ENCODE data around the gene WDR48. TPM values are rescaled to one million over a fixed set of nuclear protein-coding genes. Genes with fewer than 3 reads are reported as not detected.

The WDR48 gene
- polyA plus RNA-seq, 1 donor from 2014 or later: 111 TPM

DNA sequence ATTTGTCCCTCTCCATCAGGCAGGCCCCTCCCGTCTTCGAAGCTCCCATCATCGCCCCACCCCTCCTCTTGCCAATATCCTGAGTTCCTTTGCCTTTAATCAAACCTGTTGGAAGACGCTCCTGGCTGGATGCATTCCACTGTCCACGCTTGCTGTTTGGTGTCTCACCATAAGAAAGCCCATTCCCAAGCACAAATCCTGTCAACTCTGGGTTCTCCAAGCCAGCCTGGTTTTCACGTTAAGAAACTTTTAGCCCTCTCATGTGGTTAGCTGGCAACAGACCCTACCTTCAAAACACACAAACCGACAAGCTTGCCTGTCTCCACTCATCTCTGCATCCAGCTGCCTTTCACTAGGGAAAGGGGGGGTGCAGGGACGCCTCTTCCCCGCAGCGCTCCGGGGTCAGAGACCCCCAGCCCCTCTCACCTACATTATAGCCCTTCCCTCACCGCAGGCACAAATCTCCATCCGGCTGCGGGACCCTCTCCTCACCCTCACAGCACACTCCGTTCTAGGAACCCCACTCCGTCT lies 54.5 kb downstream of the WDR48 start:
- Histone ChIP-seq H3K9me3 (ENCODE audit: low read length) (no peaks in the 10 kb centered on the region), H3K4me3 (ENCODE audit: low read length) (peak overlapping the region; percentile 99), H4K20me1 (ENCODE audit: insufficient read depth) (no peaks in the 10 kb centered on the region), H3K27ac (ENCODE audit: low read length) (peak overlapping the region; percentile 69), H3F3A (ENCODE audit: insufficient read depth, low read length, poor library complexity, severe bottlenecking) (peaks cover 4% of the 10 kb centered on the region), H3K4me2 (ENCODE audit: low read length) (peak overlapping the region; percentile 82), H3K9ac (ENCODE audit: low read length) (peak overlapping the region; percentile 83), H2AFZ (ENCODE audit: low read depth, low read length) (peak overlapping the region; percentile 94), H3K36me3 (ENCODE audit: insufficient read depth, low read length) (no peaks in the 10 kb centered on the region), H3K79me2 (replicated peaks; ENCODE audit: insufficient read depth, low read length) (peaks cover 21% of the 10 kb centered on the region), H3K9me2 (ENCODE audit: insufficient read depth, low read length) (no peaks in the 10 kb centered on the region), H3K27me3 (ENCODE audit: insufficient read depth, low read depth, low read length) (no peaks in the 10 kb centered on the region)
- TF ChIP-seq EP300 (conservative IDR thresholded peaks at IDR 0.05; ENCODE audit: poor library complexity, severe bottlenecking) (no peak), POLR2AphosphoS5 (IDR thresholded peaks at IDR 0.05) (no peak), SMC3 (conservative IDR thresholded peaks at IDR 0.05; ENCODE audit: poor library complexity) (no peak), RAD21 (conservative IDR thresholded peaks at IDR 0.05) (no peak), MXI1 (conservative IDR thresholded peaks at IDR 0.05; ENCODE audit: poor library complexity, severe bottlenecking) (no peak), EZH2 (IDR thresholded peaks at IDR 0.05; ENCODE audit: borderline replicate concordance, insufficient read depth, low read length, poor library complexity, severe bottlenecking) (no peak), TAF1 (IDR thresholded peaks at IDR 0.05; ENCODE audit: low read depth) (no peak)
- TF ChIP-seq, protein P1, sequence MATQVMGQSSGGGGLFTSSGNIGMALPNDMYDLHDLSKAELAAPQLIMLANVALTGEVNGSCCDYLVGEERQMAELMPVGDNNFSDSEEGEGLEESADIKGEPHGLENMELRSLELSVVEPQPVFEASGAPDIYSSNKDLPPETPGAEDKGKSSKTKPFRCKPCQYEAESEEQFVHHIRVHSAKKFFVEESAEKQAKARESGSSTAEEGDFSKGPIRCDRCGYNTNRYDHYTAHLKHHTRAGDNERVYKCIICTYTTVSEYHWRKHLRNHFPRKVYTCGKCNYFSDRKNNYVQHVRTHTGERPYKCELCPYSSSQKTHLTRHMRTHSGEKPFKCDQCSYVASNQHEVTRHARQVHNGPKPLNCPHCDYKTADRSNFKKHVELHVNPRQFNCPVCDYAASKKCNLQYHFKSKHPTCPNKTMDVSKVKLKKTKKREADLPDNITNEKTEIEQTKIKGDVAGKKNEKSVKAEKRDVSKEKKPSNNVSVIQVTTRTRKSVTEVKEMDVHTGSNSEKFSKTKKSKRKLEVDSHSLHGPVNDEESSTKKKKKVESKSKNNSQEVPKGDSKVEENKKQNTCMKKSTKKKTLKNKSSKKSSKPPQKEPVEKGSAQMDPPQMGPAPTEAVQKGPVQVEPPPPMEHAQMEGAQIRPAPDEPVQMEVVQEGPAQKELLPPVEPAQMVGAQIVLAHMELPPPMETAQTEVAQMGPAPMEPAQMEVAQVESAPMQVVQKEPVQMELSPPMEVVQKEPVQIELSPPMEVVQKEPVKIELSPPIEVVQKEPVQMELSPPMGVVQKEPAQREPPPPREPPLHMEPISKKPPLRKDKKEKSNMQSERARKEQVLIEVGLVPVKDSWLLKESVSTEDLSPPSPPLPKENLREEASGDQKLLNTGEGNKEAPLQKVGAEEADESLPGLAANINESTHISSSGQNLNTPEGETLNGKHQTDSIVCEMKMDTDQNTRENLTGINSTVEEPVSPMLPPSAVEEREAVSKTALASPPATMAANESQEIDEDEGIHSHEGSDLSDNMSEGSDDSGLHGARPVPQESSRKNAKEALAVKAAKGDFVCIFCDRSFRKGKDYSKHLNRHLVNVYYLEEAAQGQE (IDR thresholded peaks at IDR 0.05; ENCODE audit: borderline replicate concordance): no peak
- TF ChIP-seq, protein P2, sequence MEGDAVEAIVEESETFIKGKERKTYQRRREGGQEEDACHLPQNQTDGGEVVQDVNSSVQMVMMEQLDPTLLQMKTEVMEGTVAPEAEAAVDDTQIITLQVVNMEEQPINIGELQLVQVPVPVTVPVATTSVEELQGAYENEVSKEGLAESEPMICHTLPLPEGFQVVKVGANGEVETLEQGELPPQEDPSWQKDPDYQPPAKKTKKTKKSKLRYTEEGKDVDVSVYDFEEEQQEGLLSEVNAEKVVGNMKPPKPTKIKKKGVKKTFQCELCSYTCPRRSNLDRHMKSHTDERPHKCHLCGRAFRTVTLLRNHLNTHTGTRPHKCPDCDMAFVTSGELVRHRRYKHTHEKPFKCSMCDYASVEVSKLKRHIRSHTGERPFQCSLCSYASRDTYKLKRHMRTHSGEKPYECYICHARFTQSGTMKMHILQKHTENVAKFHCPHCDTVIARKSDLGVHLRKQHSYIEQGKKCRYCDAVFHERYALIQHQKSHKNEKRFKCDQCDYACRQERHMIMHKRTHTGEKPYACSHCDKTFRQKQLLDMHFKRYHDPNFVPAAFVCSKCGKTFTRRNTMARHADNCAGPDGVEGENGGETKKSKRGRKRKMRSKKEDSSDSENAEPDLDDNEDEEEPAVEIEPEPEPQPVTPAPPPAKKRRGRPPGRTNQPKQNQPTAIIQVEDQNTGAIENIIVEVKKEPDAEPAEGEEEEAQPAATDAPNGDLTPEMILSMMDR (IDR thresholded peaks at IDR 0.05; ENCODE audit: poor library complexity, severe bottlenecking): no peak

DNA sequence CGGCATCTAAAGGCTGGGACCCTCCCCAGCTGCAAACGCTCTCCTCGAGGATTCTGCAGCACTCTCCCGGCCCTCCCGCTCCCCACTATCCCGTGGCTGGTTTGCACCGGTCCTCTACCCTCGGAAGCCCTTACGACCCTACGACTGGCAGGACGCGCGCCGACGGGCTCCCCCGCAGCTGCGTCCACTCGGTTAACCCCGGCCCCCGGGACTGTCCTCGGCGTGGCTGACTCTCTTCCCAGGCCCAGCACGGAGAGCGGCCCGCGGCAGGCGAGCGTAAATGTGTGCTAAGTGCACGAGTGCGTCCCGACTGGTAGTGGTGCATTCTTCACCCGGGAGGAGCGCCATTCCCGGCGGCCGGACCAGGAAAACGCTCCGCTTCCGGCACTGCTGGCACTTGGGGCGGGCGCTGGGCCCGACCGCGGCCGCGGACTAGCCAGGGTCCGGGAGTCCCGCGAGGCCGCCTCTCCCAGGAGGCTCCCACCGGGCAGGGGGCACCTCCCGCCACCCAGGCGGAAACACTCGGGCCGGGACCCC lies 55.1 kb downstream of the WDR48 start:
- Histone ChIP-seq H3K4me2 (ENCODE audit: low read length) (peak overlapping the region; percentile 82), H3K9ac (ENCODE audit: low read length) (peak overlapping the region; percentile 83), H3K36me3 (ENCODE audit: insufficient read depth, low read length) (no peaks in the 10 kb centered on the region), H3K79me2 (replicated peaks; ENCODE audit: insufficient read depth, low read length) (peaks cover 21% of the 10 kb centered on the region), H3K4me3 (ENCODE audit: low read length) (peak overlapping the region; percentile 99), H3K9me3 (ENCODE audit: low read length) (no peaks in the 10 kb centered on the region), H3K27ac (ENCODE audit: low read length) (peak overlapping the region; percentile 69), H2AFZ (ENCODE audit: low read depth, low read length) (peak overlapping the region; percentile 94), H3F3A (ENCODE audit: insufficient read depth, low read length, poor library complexity, severe bottlenecking) (peaks cover 4% of the 10 kb centered on the region), H3K9me2 (ENCODE audit: insufficient read depth, low read length) (no peaks in the 10 kb centered on the region), H4K20me1 (ENCODE audit: insufficient read depth) (no peaks in the 10 kb centered on the region), H3K27me3 (ENCODE audit: insufficient read depth, low read depth, low read length) (no peaks in the 10 kb centered on the region)
- TF ChIP-seq TAF1 (IDR thresholded peaks at IDR 0.05; ENCODE audit: low read depth) (no peak), EP300 (conservative IDR thresholded peaks at IDR 0.05; ENCODE audit: poor library complexity, severe bottlenecking) (no peak), MXI1 (conservative IDR thresholded peaks at IDR 0.05; ENCODE audit: poor library complexity, severe bottlenecking) (no peak)
- TF ChIP-seq, protein P1 (IDR thresholded peaks at IDR 0.05; ENCODE audit: borderline replicate concordance): peak; percentile 29
- TF ChIP-seq, protein P2 (IDR thresholded peaks at IDR 0.05; ENCODE audit: poor library complexity, severe bottlenecking): peak; percentile 13

Data from neural cell (in vitro differentiated cells).